ENCODE measurements around the gene ATP9A.

DNA sequence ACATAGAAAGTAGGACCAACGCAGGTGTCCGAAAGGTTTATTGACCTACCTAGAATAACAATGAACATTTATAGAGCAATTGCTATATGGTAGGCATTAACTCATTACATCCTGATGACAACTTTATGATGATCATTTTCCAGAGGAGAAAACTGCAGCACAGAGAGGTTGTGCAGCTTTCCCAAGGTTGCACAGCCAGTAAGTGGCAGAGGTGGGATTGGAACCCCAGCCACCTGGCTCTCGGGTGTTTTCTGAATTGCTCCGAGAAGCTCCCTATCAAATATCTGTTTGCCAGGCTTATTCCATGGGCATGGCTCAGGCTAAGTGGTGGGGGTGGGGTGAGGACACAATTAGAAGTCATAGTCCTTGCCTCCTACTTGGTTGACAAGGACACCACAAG is 201.6 kb downstream of the ATP9A start:
- TF ChIP-seq, protein P1, sequence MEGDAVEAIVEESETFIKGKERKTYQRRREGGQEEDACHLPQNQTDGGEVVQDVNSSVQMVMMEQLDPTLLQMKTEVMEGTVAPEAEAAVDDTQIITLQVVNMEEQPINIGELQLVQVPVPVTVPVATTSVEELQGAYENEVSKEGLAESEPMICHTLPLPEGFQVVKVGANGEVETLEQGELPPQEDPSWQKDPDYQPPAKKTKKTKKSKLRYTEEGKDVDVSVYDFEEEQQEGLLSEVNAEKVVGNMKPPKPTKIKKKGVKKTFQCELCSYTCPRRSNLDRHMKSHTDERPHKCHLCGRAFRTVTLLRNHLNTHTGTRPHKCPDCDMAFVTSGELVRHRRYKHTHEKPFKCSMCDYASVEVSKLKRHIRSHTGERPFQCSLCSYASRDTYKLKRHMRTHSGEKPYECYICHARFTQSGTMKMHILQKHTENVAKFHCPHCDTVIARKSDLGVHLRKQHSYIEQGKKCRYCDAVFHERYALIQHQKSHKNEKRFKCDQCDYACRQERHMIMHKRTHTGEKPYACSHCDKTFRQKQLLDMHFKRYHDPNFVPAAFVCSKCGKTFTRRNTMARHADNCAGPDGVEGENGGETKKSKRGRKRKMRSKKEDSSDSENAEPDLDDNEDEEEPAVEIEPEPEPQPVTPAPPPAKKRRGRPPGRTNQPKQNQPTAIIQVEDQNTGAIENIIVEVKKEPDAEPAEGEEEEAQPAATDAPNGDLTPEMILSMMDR (IDR thresholded peaks at IDR 0.05): no peak
- TF ChIP-seq EZH2 (IDR thresholded peaks at IDR 0.05): no peak

All from neural progenitor cell (in vitro differentiated cells).